Cardiac muscle cell (in vitro differentiated cells and primary cell): ENCODE measurements around the gene SV2A. TPM values are rescaled to one million over a fixed set of nuclear protein-coding genes. Genes with fewer than 3 reads are reported as not detected.
"Not testable (repeated sequence)": the region's sequence is repeated elsewhere in the genome, so short reads cannot be mapped to it uniquely, and the experiment has no call there.

ENCODE experiments used
- DNase-seq, 2 donors: peaks; one replicate each; pipeline versions ENCODE4 v3.0.0 to v3.0.0-alpha.2; 2010 to 2017; ENCODE audit warnings: low read depth in 1 of 2, low spot score in 1 of 2
- H3K27ac ChIP-seq: fragments of 200-600 bp; sonication (generic); 2 replicates; pipeline ENCODE4 v1.5.1; 2016
- H3K27me3 ChIP-seq: fragments of 200-600 bp; sonication (generic); 2 replicates; pipeline ENCODE4 v1.6.0; 2016; ENCODE audit warnings: control low read depth
- H3K36me3 ChIP-seq: fragments of 200-600 bp; sonication (generic); 2 replicates; pipeline ENCODE4 v1.5.1; 2016; ENCODE audit warnings: control low read depth
- H3K4me1 ChIP-seq: fragments of 200-600 bp; sonication (generic); 2 replicates; pipeline ENCODE4 v1.8.1; 2017; ENCODE audit warnings: low read depth, mild to moderate bottlenecking, mixed run types
- H3K4me3 ChIP-seq: fragments of 200-600 bp; sonication (generic); 2 replicates; pipeline ENCODE4 v1.5.1; 2016; ENCODE audit warnings: mild to moderate bottlenecking
- H3K9me3 ChIP-seq: fragments of 200-600 bp; sonication (generic); 2 replicates; pipeline ENCODE4 v1.5.1; 2017; ENCODE audit warnings: low read depth, mild to moderate bottlenecking, control low read depth
- polyA plus RNA-seq: library from polyadenylated mRNA; unstranded; fragments of >200 nt; fragmentation: Nextera tagmentation; extraction: Ambion mirVana; gene quantifications from 2 replicates; pipeline ENCODE4 v1.2.1, GENCODE V29; 2016
- total RNA-seq: library from RNA; depleted of rRNA; stranded (reverse); fragments of >200 nt; gene quantifications from 2 replicates; pipeline ENCODE4 v1.2.3, GENCODE V29; 2016
- TF ChIP-seq, protein P1 (sequence below): IDR thresholded peaks from 2 replicates; pipeline ENCODE4 v1.5.1; 2012; ENCODE audit warnings: low read depth, mild to moderate bottlenecking, low read length

The SV2A gene
- total and polyA plus RNA-seq, 2 experiments from 2014 or later: 19.2 to 23.3 TPM

DNA sequence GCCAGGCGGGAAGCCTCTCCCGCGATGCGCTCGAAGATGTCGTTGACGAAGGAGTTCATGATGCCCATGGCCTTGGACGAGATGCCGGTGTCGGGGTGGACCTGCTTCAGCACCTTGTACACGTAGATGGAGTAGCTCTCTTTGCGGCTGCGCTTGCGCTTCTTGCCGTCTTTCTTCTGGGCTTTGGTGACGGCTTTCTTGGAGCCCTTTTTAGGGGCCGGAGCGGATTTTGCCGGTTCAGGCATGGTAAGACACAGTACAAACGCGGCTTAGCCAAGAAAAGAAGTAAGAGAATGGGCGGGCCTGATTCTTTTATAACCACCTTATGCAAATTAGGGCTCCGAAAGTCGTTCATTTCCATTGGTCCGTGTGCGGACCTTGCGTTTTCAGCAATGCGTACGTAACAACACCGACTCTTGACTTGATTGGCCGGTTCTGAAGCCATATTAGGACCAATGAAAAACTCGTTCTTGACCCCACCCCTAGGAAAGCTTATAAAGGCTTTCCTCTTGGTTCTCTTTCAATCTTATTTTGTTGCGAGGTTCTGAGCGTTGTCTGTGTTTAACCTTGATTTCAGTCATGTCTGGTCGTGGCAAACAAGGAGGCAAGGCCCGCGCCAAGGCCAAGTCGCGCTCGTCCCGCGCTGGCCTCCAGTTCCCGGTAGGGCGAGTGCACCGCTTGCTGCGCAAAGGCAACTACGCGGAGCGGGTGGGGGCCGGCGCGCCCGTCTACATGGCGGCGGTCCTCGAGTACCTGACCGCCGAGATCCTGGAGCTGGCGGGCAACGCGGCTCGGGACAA is 31.0 kb downstream of the SV2A start:
- TF ChIP-seq, protein P1, sequence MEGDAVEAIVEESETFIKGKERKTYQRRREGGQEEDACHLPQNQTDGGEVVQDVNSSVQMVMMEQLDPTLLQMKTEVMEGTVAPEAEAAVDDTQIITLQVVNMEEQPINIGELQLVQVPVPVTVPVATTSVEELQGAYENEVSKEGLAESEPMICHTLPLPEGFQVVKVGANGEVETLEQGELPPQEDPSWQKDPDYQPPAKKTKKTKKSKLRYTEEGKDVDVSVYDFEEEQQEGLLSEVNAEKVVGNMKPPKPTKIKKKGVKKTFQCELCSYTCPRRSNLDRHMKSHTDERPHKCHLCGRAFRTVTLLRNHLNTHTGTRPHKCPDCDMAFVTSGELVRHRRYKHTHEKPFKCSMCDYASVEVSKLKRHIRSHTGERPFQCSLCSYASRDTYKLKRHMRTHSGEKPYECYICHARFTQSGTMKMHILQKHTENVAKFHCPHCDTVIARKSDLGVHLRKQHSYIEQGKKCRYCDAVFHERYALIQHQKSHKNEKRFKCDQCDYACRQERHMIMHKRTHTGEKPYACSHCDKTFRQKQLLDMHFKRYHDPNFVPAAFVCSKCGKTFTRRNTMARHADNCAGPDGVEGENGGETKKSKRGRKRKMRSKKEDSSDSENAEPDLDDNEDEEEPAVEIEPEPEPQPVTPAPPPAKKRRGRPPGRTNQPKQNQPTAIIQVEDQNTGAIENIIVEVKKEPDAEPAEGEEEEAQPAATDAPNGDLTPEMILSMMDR: no peak
- Histone ChIP-seq H3K27me3 (no peaks in the 10 kb centered on the region), H3K36me3 (no peaks in the 10 kb centered on the region), H3K4me1 (no peaks in the 10 kb centered on the region), H3K27ac (peak overlapping the region; percentile 98), H3K9me3 (no peaks in the 10 kb centered on the region), H3K4me3 (peak overlapping the region; percentile 75)
- peak; percentile 97 to 99 for DNase-seq

- H3K27ac ChIP-seq: peak overlapping the region; percentile 98
- H3K4me1 ChIP-seq, H3K36me3 ChIP-seq, H3K9me3 ChIP-seq, H3K27me3 ChIP-seq, DNase-seq: not testable (repeated sequence)
- peak overlapping the region; percentile 75 for H3K4me3 ChIP-seq
These were observed 31.6 kb downstream of the SV2A start for GRCh38 chr1:149886121-149886395.

DNA sequence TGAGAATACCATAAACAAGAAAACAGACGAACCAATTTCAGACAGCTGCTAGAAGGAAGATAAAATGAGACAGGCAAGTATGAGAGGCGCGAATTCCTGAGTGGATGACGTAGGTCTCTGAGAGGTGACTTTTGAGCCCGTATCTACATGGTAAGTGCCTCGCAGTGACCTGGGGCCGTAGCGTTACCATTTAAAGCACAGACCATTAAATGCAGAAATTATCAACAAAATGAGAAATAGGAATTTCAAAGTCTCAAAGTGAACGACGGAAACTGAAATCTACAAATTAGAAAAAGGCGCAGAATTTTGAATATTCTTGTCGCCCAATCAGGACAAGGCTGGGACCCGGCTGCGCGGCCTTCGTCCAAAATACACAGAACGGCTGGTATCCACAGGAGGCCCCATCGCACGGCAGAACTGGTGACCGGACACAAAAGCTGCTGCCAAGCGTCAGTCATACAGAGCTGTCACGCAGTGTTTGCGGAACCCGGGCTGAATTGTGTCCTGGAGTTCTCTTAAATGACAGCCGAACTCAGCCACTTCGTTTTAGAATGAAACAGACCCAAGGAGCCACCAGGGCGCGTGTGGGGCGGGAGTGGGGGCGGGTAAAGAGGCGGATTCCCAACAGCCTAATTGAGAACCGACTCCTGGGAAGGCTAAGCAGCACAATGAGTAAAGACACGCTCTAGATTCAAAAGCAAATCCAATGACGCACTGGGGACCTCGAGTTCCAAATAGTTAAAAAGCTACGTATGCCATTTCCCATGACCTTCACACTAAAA is 32.1 kb downstream of the SV2A start:
- H3K4me3 ChIP-seq: peak overlapping the region; percentile 75
- TF ChIP-seq, protein P1: peak; percentile 13
- H3K27me3 ChIP-seq: no peaks in the 10 kb centered on the region

DNA sequence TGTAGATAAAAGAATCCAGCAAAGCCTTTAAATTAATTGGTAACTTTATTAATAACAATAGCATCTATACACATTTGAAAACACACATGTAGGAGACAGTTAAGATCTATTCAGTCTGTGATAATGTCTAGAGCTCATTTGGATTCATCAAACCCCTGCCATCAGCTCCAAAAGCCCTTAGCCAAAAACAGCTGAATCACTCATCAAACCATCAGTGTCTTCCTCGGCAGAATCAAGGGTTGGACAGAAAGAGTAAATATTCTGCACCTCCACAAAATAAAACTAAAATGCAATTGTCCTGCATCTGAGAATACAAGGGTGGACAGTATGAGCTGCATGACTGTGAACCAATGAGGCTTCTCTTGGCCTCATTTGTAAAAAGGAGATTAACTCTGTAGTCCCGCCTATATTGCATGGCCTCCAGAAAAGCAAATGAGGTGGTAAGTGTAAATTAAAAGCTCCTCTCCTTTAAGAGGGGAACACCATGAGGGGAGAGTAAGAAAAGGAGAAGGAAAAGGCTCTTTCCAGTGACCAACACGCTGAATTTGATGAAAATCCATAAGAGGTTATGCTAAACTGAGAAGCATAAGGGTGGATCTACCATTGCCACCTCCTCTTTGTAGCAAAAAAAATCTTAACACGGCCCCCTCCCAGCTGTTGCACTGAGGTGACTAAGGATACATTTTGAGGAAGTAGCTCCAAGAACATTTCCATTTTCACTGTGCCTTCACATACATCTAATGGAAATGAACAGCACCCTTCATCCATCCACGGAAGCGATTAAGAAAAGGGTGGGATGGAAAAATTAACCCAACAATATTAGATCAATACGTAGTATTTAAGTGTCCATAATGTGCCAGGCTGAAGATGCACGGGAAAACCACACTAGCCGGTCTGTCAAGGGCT is 33.0 kb downstream of the SV2A start:
- H3K4me3 ChIP-seq: peak overlapping the region; percentile 75
- TF ChIP-seq, protein P1: no peak
- no peaks in the 10 kb centered on the region for H3K36me3 ChIP-seq
- peak overlapping the region; percentile 98 for H3K27ac ChIP-seq
- H3K4me1 ChIP-seq: no peaks in the 10 kb centered on the region
- H3K9me3 ChIP-seq: no peaks in the 10 kb centered on the region
- H3K27me3 ChIP-seq: no peaks in the 10 kb centered on the region
- peak in 1 of 2 donors; percentile 19 for DNase-seq

More for the DNA sequence above, 32.1 kb downstream of the SV2A start:
- Histone ChIP-seq H3K4me1 (no peaks in the 10 kb centered on the region), H3K9me3 (no peaks in the 10 kb centered on the region), H3K36me3 (no peaks in the 10 kb centered on the region), H3K27ac (peak overlapping the region; percentile 98)
- DNase-seq: peak; percentile 81 to 83

- Histone ChIP-seq H3K9me3 (no peaks in the 10 kb centered on the region), H3K4me3 (peak overlapping the region; percentile 75), H3K4me1 (no peaks in the 10 kb centered on the region), H3K27ac (no peak overlapping the region), H3K27me3 (no peaks in the 10 kb centered on the region), H3K36me3 (no peaks in the 10 kb centered on the region)
- TF ChIP-seq, protein P1: no peak
- DNase-seq: no peak
These were observed 33.9 kb downstream of the SV2A start for GRCh38 chr1:149883598-149884247.
